ENCODE results near the gene ARHGEF28. TPM values are rescaled to one million over a fixed set of nuclear protein-coding genes. Genes with fewer than 3 reads are reported as not detected.

The ARHGEF28 gene
- total RNA-seq, 1 experiment from 2014 or later, result 6.1 TPM

DNA sequence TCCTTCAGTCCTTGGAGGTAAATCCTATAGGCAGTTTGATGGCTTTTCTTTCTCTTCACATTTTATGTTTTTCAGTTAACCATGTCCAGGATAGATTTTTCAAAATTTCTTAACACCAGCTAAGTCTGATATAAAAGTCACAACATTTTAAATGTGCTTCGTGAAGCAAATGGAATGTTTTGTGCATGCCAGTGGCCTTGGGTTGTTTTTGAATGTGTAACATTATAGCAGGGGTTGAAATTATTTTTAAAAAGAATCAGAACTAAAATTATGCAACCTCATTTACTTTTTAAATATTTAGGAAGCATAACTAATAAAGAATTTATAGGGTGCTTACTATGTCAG is 201.1 kb downstream of the ARHGEF28 start:
- Histone ChIP-seq H3K79me2 (ENCODE audit: insufficient read depth, low read length) (no peaks in the 10 kb centered on the region), H3K27ac (ENCODE audit: low read depth, low read length) (no peak overlapping the region), H3K4me2 (ENCODE audit: low read length) (no peak overlapping the region), H3K9me3 (ENCODE audit: control insufficient read depth in 1 of 2, insufficient read depth in 1 of 2, low read depth in 1 of 2, low read length in 2 of 2) (no peaks in the 10 kb centered on the region), H3K9me2 (ENCODE audit: insufficient read depth) (no peaks in the 10 kb centered on the region), H3K4me1 (ENCODE audit: control insufficient read depth in 1 of 2, insufficient read depth in 2 of 2, low read length in 2 of 2) (peaks cover 9 to 10% of the 10 kb centered on the region in 2 experiments; a peak in 2 of 4 replicates), H3K9ac (ENCODE audit: low read length) (no peak overlapping the region), H3K27me3 (ENCODE audit: insufficient read depth, low read length) (no peaks in the 10 kb centered on the region), H4K20me1 (ENCODE audit: insufficient read depth) (no peaks in the 10 kb centered on the region), H3K36me3 (ENCODE audit: control insufficient read depth in 1 of 2, insufficient read depth in 2 of 2, low read length in 2 of 2) (no peaks in the 10 kb centered on the region), H2AFZ (ENCODE audit: low read depth, low read length, poor library complexity, severe bottlenecking) (no peak overlapping the region), H3K4me3 (replicated peaks in 1 of 2; ENCODE audit: low read depth in 1 of 2, low read length in 2 of 2) (no peak overlapping the region)
- ChIA-PET CTCF (no interaction called here), POLR2A (no interaction called here), RAD21 (ENCODE audit: low non-redundant PET in 1 of 2, low total read pairs in 2 of 2, uncharacterized antibody in 2 of 2, unreplicated experiment in 2 of 2) (no interaction called here)
- no peak for ATAC-seq
- no TSS peak for BruUV-seq (replicated peaks)
- TF ChIP-seq EZH2 (IDR thresholded peaks at IDR 0.05), result no peak
- no peak for TF ChIP-seq JUND (IDR thresholded peaks at IDR 0.05)
- no peak for TF ChIP-seq POLR2A (IDR thresholded peaks at IDR 0.05; ENCODE audit: borderline replicate concordance, extremely low read depth, insufficient read depth, insufficient read length)
- TF ChIP-seq RAD21 (IDR thresholded peaks at IDR 0.05; ENCODE audit: low read depth), result no peak
- no peak for TF ChIP-seq CEBPB (IDR thresholded peaks at IDR 0.05; ENCODE audit: low read depth)
- intact Hi-C loops (cut with micrococcal nuclease), result no loop called here
- DNase-seq (ENCODE audit: low read depth, low spot score), result no peak

DNA sequence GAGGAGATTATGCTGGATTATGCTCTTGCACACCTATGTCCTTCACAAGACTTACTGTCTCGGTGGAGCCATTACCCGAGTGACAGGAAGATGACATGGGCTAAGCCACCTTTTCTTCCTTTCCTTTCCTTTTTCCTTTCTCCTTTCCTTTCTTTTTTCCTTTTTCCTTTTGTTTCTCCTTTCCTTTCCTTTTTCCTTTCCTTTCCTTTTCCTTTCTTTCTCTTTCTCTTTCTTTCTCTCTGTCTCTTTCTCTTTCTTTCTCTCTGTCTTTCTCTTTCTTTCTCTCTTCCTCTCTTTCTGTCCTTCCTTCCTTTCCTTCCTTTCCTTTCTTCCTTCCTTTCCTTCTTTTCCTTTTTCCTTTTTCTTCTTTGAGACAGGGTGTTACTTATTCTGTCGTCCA is 202.5 kb downstream of the ARHGEF28 start:
- H4K20me1 ChIP-seq (ENCODE audit: insufficient read depth), result no peaks in the 10 kb centered on the region; the same call in 1 of the 2 replicates
- RAD21 ChIA-PET (ENCODE audit: low non-redundant PET in 1 of 2, low total read pairs in 2 of 2, uncharacterized antibody in 2 of 2, unreplicated experiment in 2 of 2), result no interaction called here
- no peaks in the 10 kb centered on the region for H3K79me2 ChIP-seq (ENCODE audit: insufficient read depth, low read length)
- H3K4me3 ChIP-seq (replicated peaks in 1 of 2; ENCODE audit: low read depth in 1 of 2, low read length in 2 of 2), result no peak overlapping the region
- no peaks in the 10 kb centered on the region for H3K36me3 ChIP-seq (ENCODE audit: control insufficient read depth in 1 of 2, insufficient read depth in 2 of 2, low read length in 2 of 2)
- CTCF ChIA-PET, result no interaction called here
- H3K9ac ChIP-seq (ENCODE audit: low read length), result no peak overlapping the region
- H3K27ac ChIP-seq (ENCODE audit: low read depth, low read length), result no peak overlapping the region
- H3K27me3 ChIP-seq (ENCODE audit: insufficient read depth, low read length), result no peaks in the 10 kb centered on the region
- H2AFZ ChIP-seq (ENCODE audit: low read depth, low read length, poor library complexity, severe bottlenecking), result no peak overlapping the region
- H3K4me2 ChIP-seq (ENCODE audit: low read length), result no peak overlapping the region
- H3K9me3 ChIP-seq (ENCODE audit: control insufficient read depth in 1 of 2, insufficient read depth in 1 of 2, low read depth in 1 of 2, low read length in 2 of 2), result no peaks in the 10 kb centered on the region
- intact Hi-C loops (cut with micrococcal nuclease), result no loop called here
- H3K9me2 ChIP-seq (ENCODE audit: insufficient read depth), result no peaks in the 10 kb centered on the region
- DNase-seq (ENCODE audit: low read depth, low spot score), result no peak
- POLR2A ChIA-PET, result no interaction called here
- ATAC-seq, result no peak
- peaks cover 7 to 9% of the 10 kb centered on the region in 2 experiments; a peak in 2 of 4 replicates for H3K4me1 ChIP-seq (ENCODE audit: control insufficient read depth in 1 of 2, insufficient read depth in 2 of 2, low read length in 2 of 2)
- TF ChIP-seq, protein P1, sequence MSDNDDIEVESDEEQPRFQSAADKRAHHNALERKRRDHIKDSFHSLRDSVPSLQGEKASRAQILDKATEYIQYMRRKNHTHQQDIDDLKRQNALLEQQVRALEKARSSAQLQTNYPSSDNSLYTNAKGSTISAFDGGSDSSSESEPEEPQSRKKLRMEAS (IDR thresholded peaks at IDR 0.05), result no peak
- TF ChIP-seq ZFX (IDR thresholded peaks at IDR 0.05), result no peak
- no peak for TF ChIP-seq FOSL1 (IDR thresholded peaks at IDR 0.05; ENCODE audit: low read depth)
- TF ChIP-seq ZBTB33 (IDR thresholded peaks at IDR 0.05; ENCODE audit: extremely low read depth, insufficient replicate concordance, low read length), result no peak
- no peak for TF ChIP-seq POLR2A (IDR thresholded peaks at IDR 0.05; ENCODE audit: borderline replicate concordance, extremely low read depth, insufficient read depth, insufficient read length)
- TF ChIP-seq TCF7L2 (IDR thresholded peaks at IDR 0.05; ENCODE audit: borderline replicate concordance, extremely low read depth, insufficient read depth, insufficient read length), result no peak
- TF ChIP-seq CBX3 (IDR thresholded peaks at IDR 0.05; ENCODE audit: low read depth), result no peak
- BruUV-seq (replicated peaks), result no TSS peak
